HG03354 (cell line): Measurements from ENCODE around the gene CHST15.

Source experiments
- ATAC-seq: cut with Tn5 transposase; IDR thresholded peaks from one replicate; pipeline ENCODE4 v1.9.1; 2021; ENCODE audit warnings: mild to moderate bottlenecking; ENCODE audit not compliant: unreplicated experiment, poor library complexity, severe bottlenecking

Gene CHST15

DNA sequence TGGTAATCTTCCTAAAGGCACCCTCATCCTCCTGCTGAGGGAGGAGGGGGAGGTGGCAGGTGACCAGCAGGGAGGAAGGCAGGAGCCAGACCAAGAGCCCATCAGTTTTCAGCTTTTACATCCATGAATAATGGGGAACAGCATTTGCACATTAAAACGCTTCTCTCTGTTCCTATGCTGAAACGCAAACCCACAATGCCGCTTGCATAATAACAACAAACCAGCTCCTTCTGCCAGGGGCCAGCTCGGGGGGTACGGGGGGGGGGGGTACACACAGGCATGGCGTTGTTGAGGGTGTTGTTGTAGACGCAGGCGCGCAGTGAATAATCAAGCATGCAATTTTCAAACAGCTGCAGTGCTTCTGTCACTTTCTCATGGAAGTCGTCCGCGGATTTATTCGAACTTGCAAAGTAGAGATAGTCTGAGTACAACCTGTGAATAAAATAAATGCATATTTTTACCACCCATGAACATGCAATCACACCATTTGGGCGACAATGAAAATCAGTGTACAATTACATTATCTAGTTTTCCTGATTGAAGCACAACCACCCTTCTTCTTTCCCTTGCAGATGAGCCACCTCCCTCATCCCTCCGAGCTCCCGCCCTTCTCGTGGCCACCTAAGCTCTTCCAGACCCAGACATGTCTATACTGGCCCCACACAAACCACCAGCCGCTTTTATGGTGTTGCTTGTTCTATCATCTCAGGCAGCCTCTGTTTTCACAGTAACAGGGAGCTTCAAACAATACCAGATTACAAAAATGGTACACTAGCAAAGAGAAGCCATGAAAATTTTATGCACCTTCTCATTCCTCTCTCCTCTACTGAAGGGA, 72.2 kb downstream of the CHST15 start:
- ATAC-seq: no peak

DNA sequence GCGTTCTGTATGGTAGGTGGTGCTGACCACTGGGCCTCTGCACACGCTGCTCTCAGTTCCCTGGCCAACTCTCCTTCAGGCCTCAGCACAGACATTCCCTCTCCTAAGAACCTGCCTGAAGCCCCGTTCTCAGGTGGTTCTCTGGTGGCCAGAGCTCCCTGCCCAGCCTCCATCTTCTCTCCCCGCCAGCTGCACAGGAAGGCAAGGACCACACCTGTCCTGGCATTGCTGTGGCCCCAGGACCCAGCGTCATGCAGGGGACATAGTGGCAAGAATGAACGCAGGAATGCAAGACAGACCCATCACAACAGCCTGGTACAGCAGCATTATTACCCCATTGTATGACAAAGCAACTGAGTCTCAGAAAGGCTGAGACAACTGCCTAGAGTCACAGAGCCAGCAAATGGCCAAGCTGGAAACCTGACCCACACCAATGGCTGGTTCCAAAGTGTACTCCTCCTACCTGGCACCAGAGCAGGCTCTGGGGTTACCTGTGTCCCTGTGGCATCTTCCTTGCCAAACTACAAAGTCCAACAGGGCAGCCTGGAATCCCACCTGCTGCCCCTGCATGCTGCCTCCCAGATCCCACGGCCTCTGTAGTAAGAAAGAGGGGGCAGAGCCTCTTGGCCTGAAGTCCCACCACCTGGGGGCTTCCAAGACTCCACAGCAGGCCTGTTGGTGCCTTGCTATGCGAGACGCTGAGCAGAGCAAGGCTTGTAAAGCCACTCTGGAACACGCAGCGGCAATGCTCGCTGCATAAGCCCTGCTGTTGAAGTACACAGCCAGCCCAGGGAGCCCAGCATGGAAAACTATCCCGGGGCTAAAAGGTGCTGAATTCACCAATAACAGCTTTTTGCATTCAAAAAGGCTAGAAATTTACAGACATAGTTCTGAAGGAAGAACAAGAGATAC, 73.3 kb downstream of the CHST15 start:
- no peak for ATAC-seq

DNA sequence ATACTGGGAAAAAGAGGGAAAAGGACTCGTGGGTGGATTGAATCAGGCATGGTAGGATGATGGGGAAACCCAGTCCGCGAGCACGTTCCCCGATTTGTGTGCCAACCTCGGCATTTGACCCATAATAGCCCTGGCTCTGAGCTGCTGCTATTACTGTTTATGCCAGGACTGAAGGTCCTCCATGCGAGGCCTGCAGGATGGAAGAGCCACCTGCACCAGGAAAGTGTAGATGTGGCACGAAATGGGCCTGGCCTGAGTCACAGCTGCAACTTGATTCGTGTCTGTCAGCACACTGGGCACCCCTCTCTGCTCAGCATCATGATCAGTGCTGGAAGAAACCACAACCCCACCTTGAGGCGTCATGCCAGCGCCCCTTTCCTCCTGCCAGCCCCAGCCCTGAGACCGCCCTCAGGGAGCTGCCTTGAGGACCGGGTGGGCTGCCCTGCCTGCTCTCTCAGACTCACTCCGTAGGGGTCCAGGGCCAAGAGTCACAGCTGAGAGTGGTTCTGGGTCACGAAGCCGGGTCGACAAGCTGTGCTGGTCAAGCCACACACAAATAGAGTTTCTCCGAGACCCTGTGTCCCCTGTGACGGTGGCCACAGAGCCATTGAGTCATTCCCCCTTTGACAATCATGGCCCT, 74.4 kb downstream of the CHST15 start:
- ATAC-seq: no peak

DNA sequence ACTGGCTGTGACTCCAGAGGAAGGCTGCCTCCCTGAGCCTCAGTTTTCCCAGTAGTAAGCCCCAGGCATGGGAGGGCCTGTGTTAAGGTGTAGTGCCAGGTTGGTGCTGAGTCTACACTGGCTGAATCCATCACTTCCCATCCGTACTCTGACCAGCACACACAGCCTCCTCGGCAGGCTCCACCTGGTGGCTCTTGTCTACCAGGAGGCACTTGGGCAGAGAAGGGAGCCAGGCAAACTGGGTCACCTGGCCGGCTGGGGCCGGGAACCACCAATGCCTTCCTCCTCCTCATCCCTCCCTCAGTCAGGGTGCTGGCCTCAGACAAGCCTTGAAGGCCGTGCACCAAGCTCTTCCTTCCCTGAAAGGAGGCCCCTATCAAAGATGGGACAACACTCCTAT, 75.7 kb downstream of the CHST15 start:
- ATAC-seq: no peak

DNA sequence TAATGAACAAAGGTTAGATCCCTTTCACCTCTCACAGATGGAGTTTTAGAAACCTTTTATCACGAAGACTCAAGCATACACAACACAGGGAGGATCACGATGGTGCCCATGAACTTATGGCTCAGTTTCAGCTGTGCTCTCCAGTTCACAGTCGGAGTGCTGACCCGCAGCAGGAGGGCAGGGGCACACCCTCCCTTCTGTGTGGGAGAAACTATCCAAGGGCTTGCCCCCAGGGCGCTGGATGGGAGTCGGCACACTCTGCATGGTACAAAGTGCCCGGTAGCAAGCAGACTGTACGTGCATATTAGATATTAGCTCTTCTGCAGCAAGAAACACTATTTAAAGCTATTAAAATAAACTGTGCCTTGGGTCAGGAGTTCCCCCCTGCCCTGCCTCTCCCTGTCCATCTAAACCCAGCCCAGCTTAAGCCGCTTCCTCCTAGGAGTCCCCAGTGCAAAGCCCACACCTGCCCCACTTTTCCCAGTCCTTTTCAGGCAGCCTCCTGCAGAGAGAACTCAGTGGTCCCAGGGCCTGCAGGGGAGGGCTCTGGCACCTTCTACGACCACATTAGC, 76.5 kb downstream of the CHST15 start:
- no peak for ATAC-seq

DNA sequence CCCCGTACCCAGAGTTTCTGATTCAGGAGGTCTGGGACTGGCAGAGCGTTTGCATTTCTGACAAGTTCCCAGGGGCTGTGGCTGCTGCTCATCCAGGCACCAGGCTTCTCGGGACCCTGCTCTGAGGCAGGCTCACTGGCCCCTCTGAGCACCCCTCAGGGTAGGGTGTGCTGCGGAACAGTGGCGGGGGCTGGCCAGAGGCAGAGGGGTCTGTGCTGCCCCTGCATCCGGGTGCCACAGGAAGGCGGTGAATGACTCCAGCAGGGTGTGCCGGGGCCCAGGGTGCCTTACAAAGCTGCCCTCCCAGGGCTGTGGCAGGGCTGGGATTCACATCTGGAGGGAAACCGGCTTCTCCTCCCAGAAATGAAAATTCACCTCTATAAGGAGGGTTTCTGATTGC, 77.4 kb downstream of the CHST15 start:
- ATAC-seq: no peak

DNA sequence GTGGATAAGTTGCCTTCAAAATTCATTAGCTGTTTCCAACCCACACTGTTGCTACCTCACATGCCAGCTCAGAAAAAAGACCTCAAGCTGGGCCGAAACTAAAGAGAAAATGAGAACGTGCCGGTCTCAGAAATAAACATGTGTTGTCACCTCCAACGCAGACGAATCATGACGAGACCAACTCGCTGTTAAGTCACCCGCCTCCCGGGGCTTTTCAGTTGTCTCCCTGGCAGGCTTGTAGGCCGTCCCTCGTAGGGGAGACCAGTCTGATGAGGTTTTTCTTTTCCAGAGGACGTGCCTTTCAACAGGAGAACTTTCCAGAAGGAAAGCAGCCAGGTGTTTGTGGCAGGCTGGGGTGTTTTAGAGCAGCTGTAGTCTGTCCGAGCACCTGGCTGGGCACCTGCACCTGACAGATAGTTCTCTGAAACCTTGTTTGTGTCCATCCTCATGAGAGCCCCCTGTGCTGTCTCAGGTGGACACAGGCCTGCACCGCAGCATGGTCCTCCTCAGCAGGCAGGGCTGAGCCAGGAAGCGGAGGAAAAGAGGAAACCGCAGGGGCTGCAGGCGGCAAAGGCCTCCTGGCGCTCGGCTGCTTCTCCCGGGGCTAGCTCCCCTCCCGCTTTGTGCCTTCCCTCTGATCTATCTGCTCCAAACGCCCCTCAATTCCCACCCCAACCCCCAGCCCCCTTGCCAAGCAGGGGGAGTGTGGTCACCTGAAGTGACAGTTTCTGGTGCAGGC, 78.8 kb downstream of the CHST15 start:
- ATAC-seq: no peak

DNA sequence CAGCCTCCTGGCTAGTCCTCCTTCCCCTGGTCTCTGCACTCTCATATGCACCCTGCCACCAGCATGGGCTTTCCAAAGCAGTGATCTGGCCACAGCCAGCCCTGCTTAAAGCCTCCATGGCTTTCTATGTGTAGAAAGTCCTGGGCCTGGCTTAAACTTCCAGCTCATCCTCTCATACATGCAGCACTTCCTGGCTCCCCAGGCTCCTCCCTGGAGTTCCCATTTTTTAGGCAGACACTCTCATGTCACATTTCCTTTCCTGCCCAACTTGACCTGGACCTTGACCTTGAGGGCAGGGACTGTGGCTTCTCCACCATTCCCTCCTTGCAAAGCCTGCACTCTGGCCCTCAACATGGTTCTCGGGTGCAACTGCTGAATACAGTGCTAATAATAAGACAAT, 79.5 kb downstream of the CHST15 start:
- no peak for ATAC-seq

DNA sequence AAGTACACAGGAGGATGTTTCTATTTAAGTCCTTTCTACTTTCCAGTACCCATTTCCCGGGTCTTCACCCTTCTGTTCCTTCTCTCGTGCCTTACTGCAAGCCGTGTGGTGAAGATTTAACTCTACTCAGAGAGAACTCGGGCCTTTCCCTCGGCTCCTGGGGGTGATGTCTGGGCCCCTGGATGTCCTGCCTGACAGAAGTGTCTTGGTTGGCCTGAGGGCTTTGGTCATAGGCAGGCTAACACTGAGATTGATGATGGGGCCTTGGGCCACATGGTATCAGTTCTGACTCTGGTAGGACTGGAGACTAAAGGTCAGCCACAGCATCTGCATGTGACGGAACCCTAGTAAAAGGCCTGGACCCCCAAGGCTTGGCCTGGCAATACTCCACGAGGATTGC, 80.4 kb downstream of the CHST15 start:
- no peak for ATAC-seq

DNA sequence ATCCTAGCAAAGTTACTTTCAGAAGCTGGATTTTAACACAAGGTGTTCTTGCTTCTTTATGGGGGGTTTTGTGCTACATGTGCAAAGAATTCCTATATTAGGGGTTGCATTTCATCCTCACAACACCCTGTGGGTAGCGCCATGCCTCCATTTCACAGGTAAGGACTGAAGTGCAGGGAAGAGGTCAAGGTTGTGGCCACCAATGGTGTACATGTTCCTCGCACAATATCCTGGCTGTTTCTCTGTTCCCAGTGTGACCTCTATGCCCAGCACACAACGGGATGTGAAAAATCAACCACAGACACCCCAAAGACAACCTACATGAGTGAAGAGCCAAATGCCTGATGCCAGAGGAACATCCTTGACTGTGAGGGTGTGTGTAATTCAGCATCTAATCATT, 80.8 kb downstream of the CHST15 start:
- ATAC-seq: no peak

DNA sequence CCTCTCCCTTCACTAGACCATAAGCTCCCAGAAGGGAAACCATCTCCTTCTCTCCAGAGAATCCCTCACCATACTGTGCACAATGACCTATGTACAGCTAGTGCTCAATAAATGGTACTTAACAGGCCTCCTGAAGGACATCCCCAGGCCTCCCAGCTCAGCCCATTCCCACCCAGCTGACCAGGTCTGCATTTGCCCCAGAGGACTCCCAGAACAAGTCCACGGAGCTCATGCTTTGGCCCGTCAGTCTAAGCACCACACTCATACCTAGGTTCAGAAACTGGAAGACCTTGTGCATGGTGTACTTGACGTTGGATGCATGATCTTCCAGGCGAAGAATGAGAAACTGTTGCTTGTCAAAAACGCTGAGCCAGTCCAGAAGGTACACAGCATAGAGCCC, 81.3 kb downstream of the CHST15 start:
- ATAC-seq: no peak

DNA sequence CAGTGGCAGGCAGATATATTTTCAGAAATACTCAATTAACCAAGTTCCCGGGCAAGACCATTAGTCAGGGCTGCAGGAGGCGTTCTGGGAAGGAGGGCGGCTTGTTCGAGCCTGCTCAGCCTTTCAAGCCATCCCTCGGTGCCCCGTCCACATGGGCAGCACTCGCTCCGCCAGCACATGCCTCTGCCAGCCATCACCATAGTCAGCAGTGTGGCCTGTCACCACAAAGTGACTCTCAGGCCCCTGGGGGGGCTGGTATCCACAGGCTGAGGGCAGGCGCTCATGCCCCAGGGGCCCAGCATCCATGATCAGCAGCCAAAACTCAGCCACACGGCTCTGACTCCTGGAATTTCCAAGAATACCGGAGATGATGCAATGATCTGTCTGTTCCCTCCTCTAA, 81.9 kb downstream of the CHST15 start:
- ATAC-seq: no peak

DNA sequence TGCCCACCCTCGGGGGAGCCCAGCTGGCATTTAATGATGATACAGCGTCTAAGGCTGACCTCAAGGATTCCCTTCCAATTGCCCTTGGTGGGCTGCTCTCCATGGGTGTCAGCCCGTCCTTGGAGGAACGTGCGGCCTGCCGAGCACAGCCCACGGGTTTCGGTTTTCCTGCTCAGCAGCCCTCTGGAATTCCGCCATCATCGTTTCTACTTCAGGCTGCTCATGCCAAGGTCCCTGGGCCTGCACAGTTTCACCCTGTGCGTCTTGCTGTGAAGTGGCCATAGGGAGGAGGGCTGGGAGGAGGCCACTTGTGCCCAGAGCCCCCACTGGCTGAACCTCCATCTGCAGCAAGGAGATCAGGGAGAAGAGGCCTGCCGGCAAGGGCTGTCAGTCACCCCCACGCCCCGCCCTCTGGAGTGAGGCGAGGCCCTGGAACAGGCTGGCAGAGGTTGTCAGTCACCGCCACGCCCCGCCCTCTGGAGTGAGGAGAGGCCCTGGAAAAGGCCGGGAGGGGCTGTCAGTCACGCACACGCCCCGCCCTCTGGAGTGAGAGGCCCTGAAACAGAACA, 82.8 kb downstream of the CHST15 start:
- ATAC-seq: no peak

DNA sequence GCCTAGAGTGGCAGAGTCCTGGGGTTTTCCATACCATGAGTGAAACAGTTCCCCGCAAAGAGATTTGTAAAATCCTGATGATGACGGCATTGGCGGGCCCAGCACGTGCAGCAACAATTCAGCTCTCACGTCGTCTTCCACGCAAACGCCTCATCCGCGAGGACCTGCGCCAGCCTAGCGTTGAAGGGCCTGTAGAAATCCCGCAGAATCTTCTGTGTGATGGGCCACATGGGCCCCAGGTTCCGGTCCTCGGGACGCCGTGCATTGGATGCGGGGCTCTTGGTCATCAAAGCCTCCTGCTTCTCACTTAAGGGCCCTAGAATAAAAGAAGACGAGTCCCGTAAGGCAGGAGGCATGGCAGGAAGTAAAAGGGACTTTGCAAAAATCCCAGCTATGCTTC, 83.4 kb downstream of the CHST15 start:
- ATAC-seq: no peak

DNA sequence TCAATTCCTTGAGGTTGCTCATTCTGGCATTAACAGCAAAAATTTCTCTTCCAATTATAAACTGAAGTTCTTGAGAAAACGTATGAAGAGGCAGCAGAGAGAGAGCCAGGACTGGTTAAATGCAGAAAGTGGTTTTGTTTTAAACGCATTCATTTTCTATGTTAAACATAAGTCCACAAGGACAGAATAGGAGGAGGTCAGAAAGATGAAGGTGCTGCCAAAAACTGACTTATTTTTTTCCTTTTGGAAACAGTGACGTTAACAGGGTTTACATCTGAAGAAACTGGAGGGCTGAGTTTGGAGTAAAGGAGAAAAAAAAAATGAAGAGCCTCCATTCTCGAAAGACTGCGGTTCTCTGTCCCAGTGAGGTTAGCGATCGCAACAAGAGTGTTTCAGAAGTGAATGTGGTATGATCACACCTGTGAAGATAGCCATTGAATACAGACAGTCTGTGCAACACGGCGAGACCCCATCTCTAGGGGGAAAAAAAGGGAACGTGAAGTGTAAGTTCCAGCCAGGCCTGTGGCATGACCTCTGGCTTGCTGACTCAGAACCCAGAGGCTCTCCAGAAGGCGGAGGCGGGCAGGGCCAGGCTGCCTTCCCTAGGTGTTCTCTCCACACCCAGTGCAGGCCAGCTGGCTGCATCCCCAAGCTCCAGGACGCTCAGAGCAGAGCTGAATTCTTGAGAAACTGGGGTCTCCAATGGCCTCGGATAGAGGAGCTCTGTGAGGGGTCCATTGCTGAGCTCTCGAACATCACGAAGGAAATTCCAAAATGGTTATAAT, 84.0 kb downstream of the CHST15 start:
- ATAC-seq: no peak

DNA sequence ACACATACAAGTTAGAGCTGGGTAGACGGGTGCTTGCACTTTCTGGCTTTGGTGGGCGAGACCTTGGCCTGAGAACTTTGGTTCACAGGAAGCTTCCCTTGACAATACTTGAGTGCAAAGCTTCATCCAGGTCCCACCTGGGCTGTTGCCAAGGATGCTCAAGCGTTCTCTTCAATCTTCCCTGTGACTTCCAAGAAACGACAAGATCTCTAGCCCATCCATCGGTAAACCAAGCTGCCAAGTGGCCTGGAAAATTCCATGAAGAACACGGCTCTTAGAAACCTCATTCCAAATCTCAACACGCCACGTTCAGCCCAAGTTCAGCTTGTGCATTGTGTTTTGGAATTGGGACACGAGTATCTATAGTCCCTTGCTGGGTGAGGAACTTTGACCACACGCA, 84.7 kb downstream of the CHST15 start:
- ATAC-seq: no peak

DNA sequence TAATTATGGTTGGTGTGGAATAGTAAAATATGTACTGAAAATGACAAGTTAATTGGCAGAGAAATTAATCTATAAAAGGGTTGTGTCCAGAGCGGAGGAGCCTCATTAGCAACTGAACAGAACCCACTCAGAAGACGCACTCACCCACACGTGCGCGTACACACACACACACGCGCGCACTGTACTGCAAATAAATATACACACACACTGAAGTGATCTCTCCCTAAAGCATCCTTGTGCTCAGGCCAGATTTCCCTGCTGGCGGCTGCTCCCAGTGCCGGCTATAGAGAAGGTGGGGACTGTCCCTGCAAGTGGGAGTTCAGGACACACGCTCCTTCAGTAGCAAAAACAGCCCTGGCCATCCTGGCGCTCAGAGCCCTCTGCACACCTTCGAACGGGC, 85.2 kb downstream of the CHST15 start:
- ATAC-seq: no peak

DNA sequence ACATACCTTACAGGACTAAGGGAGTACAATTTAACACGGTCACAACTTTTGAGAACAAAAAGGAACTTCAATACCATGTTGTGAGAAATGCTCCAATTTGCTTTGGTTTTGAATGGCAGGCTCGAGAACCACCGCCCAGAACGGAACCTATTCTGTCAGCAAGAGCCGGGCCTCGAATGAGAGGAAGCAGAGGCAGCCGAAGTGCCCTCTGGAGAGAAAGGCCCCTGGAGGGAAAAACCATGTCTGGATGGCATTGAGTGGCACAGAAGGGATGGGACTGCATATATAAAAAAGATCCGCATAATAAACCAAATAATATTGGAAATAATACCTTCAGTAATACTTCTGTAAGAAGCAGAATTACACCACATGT, 85.6 kb downstream of the CHST15 start:
- ATAC-seq: no peak
